ENCODE results near the gene IFRD1. TPM values are rescaled to one million over a fixed set of nuclear protein-coding genes. Genes with fewer than 3 reads are reported as not detected.

IFRD1 gene
- polyA plus RNA-seq, 1 donor (not counting 4 experiments of a cell fraction or from before 2014, with no cell fraction given), result 38.3 TPM

DNA sequence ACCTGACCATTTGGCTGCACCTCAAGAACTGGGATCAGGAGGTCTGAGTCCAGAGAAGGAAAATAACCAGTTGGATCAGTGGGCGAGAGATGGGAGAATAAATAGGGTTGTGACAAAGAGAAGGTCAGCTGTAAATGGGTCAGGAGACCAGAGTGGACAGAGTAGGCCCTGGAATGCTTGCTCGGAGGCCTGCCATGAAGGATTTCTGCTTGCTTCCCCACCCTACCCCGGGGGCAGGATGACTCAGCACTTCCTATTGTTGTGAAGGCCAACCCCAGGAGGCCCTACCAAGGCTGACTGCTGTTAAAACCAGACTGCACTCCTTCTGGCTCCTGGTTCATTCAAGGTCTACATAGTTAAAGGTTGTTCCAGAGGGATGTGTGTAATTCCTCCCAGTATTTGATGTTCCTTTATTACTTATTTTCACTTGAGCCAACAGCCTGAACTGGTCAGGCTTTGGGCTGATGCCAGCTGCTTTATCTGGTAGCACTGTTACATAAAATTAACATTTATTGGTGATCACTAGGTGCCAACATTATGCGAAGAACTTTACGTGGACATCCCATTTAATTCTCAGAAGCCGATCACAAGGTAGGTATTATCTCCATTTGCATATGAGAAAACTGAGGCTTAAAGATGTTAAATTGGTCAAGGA lies 27.3 kb upstream of the IFRD1 start:
- H3K9me3 ChIP-seq (ENCODE audit: control insufficient read depth, low read depth, low read length), result no peaks in the 10 kb centered on the region
- peak overlapping the region; percentile 48 for H3K4me2 ChIP-seq (ENCODE audit: control insufficient read depth, extremely low read depth, insufficient read depth, low read depth, low read length)
- no peaks in the 10 kb centered on the region for H4K20me1 ChIP-seq (ENCODE audit: control insufficient read depth, extremely low read depth, insufficient read depth, low read length)
- H3K9ac ChIP-seq (ENCODE audit: control insufficient read depth, extremely low read depth, insufficient read depth, low read length), result no peak overlapping the region
- H3K27ac ChIP-seq (ENCODE audit: control insufficient read depth, insufficient read depth, low read length), result peak overlapping the region; percentile 25
- dilution Hi-C loops (cut with MboI; ENCODE audit: extremely low pct_ligation_motif_present, low sequenced_read_pairs), result no loop called here
- peak; percentile 87 for DNase-seq (ENCODE audit: low read depth, low spot score)
- FAIRE-seq, result peak; percentile 71
- TF ChIP-seq, protein P1, sequence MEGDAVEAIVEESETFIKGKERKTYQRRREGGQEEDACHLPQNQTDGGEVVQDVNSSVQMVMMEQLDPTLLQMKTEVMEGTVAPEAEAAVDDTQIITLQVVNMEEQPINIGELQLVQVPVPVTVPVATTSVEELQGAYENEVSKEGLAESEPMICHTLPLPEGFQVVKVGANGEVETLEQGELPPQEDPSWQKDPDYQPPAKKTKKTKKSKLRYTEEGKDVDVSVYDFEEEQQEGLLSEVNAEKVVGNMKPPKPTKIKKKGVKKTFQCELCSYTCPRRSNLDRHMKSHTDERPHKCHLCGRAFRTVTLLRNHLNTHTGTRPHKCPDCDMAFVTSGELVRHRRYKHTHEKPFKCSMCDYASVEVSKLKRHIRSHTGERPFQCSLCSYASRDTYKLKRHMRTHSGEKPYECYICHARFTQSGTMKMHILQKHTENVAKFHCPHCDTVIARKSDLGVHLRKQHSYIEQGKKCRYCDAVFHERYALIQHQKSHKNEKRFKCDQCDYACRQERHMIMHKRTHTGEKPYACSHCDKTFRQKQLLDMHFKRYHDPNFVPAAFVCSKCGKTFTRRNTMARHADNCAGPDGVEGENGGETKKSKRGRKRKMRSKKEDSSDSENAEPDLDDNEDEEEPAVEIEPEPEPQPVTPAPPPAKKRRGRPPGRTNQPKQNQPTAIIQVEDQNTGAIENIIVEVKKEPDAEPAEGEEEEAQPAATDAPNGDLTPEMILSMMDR (optimal IDR thresholded peaks at IDR 0.05 in 1 of 3, IDR thresholded peaks at IDR 0.05 in 1 of 3, conservative IDR thresholded peaks at IDR 0.05 in 1 of 3; ENCODE audit: extremely low read depth in 1 of 3, insufficient read depth in 2 of 3, low read length in 3 of 3), result no peak
- TF ChIP-seq EZH2 (IDR thresholded peaks at IDR 0.05; ENCODE audit: low read length), result no peak
- H3K4me3 ChIP-seq (ENCODE audit: control insufficient read depth in 2 of 3, extremely low read depth in 1 of 3, insufficient read depth in 2 of 3, low read depth in 1 of 3, low read length in 3 of 3), result no peak overlapping the region
- no peaks in the 10 kb centered on the region for H3K36me3 ChIP-seq (ENCODE audit: control insufficient read depth in 2 of 2, extremely low read depth in 1 of 2, insufficient read depth in 2 of 2, low read length in 2 of 2)
- H2AFZ ChIP-seq (ENCODE audit: control insufficient read depth, low read length), result no peak overlapping the region
- peaks cover 36% of the 10 kb centered on the region for H3K4me1 ChIP-seq (ENCODE audit: control insufficient read depth, extremely low read depth, insufficient read depth, low read length)
- H3K27me3 ChIP-seq (ENCODE audit: control insufficient read depth, extremely low read depth, insufficient read depth, low read length), result no peaks in the 10 kb centered on the region
- H3K79me2 ChIP-seq (ENCODE audit: control insufficient read depth, insufficient read depth, low read length), result no peaks in the 10 kb centered on the region
- H3K9me1 ChIP-seq (ENCODE audit: control insufficient read depth, extremely low read depth, insufficient read depth, low read length), result no peaks in the 10 kb centered on the region

DNA sequence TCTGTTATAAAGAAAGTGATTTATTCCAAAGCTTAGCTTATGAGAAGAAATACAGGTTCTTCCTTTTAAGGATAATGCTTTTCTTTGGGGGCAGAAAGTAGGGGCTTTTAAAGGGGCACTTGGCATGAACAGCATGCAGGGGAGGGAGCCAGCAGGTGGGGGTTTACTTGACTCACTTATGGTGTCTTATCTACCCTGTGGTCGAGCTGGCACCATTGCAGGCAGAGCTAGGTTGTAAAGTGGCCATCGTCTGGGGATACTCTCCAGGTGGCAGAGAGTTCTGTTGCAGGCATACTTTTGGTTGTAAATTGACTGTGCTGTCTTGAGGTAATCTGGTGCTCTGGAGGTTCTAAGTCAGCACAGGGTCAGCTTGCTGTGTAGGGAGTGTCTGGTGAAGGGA lies 26.3 kb upstream of the IFRD1 start:
- no peak overlapping the region for H3K9ac ChIP-seq (ENCODE audit: control insufficient read depth, extremely low read depth, insufficient read depth, low read length)
- no peak for FAIRE-seq
- no peaks in the 10 kb centered on the region for H3K79me2 ChIP-seq (ENCODE audit: control insufficient read depth, insufficient read depth, low read length)
- no peak for TF ChIP-seq EZH2 (IDR thresholded peaks at IDR 0.05; ENCODE audit: low read length)
- TF ChIP-seq, protein P1 (optimal IDR thresholded peaks at IDR 0.05 in 1 of 3, IDR thresholded peaks at IDR 0.05 in 1 of 3, conservative IDR thresholded peaks at IDR 0.05 in 1 of 3; ENCODE audit: extremely low read depth in 1 of 3, insufficient read depth in 2 of 3, low read length in 3 of 3), result no peak
- no peaks in the 10 kb centered on the region for H4K20me1 ChIP-seq (ENCODE audit: control insufficient read depth, extremely low read depth, insufficient read depth, low read length)
- H3K27ac ChIP-seq (ENCODE audit: control insufficient read depth, insufficient read depth, low read length), result no peak overlapping the region
- H3K4me2 ChIP-seq (ENCODE audit: control insufficient read depth, extremely low read depth, insufficient read depth, low read depth, low read length), result no peak overlapping the region
- H2AFZ ChIP-seq (ENCODE audit: control insufficient read depth, low read length), result no peak overlapping the region
- no peaks in the 10 kb centered on the region for H3K9me3 ChIP-seq (ENCODE audit: control insufficient read depth, low read depth, low read length)
- no peak for DNase-seq (ENCODE audit: low read depth, low spot score)
- H3K4me3 ChIP-seq (ENCODE audit: control insufficient read depth in 2 of 3, extremely low read depth in 1 of 3, insufficient read depth in 2 of 3, low read depth in 1 of 3, low read length in 3 of 3), result no peak overlapping the region
- no peaks in the 10 kb centered on the region for H3K9me1 ChIP-seq (ENCODE audit: control insufficient read depth, extremely low read depth, insufficient read depth, low read length)
- H3K36me3 ChIP-seq (ENCODE audit: control insufficient read depth in 2 of 2, extremely low read depth in 1 of 2, insufficient read depth in 2 of 2, low read length in 2 of 2), result no peaks in the 10 kb centered on the region
- H3K27me3 ChIP-seq (ENCODE audit: control insufficient read depth, extremely low read depth, insufficient read depth, low read length), result no peaks in the 10 kb centered on the region
- H3K4me1 ChIP-seq (ENCODE audit: control insufficient read depth, extremely low read depth, insufficient read depth, low read length), result peaks cover 36% of the 10 kb centered on the region
- dilution Hi-C loops (cut with MboI; ENCODE audit: extremely low pct_ligation_motif_present, low sequenced_read_pairs), result no loop called here
